Motor neuron (in vitro differentiated cells): ENCODE results near the gene OSBPL2. TPM values are rescaled to one million over a fixed set of nuclear protein-coding genes. Genes with fewer than 3 reads are reported as not detected.

ENCODE experiments used
- ATAC-seq, 8 experiments: fragments of 200-7000 bp; cut with Tn5 transposase; replicated peaks in 6 of 8; 2 replicates each; pipeline ENCODE4 v1.8.0; 2021; ENCODE audit warnings: mild to moderate bottlenecking in 8 of 8, moderate library complexity in 8 of 8
- H3K27ac ChIP-seq, 2 donors: fragments of 250-450 bp; sonication (Bioruptor Pico); 2 replicates each; pipeline ENCODE4 v1.9.0; 2021; ENCODE audit warnings: antibody characterized with exemption in 2 of 2, mild to moderate bottlenecking in 2 of 2, moderate library complexity in 1 of 2
- H3K4me1 ChIP-seq, 2 donors: fragments of 250-450 bp; sonication (Bioruptor Pico); replicated peaks in 1 of 2; 2 replicates each; pipeline ENCODE4 v1.6.1; 2021; ENCODE audit warnings: antibody characterized with exemption in 2 of 2, mild to moderate bottlenecking in 2 of 2, moderate library complexity in 1 of 2
- H3K4me3 ChIP-seq, 5 donors: fragments of 250-450 bp; sonication (Bioruptor Pico); 2 replicates each; pipeline ENCODE4 v1.9.0; 2021; ENCODE audit warnings: antibody characterized with exemption in 5 of 5, mild to moderate bottlenecking in 5 of 5, moderate library complexity in 4 of 5
- WGBS, 10 experiments: fragments of 450-650 bp; shearing (Covaris generic); methylation state at CpG; one replicate each; pipeline ENCODE4 v1.0.0; 2022; 5-methylcytosine and 5-hydroxymethylcytosine counted together
- in situ Hi-C, 9 experiments: fragments of 400-800 bp; cut with MboI; loops; one replicate each; pipeline ENCODE4 v1.15.0; 2021; ENCODE audit warnings: low sequenced_read_pairs in 9 of 9, low pct_unique_long_range_greater_than_20kb in 2 of 9; ENCODE audit not compliant: unreplicated experiment in 9 of 9
- total RNA-seq, 8 experiments: library from RNA; unstranded; fragments of 300-600 nt; gene quantifications; 2 replicates each; pipeline versions ENCODE4 v1.2.3 to v1.2.4, GENCODE V29; 2022

The OSBPL2 gene
- total RNA-seq, 8 experiments from 2014 or later, result 22.4 to 33.4 (median 26.6) TPM

DNA sequence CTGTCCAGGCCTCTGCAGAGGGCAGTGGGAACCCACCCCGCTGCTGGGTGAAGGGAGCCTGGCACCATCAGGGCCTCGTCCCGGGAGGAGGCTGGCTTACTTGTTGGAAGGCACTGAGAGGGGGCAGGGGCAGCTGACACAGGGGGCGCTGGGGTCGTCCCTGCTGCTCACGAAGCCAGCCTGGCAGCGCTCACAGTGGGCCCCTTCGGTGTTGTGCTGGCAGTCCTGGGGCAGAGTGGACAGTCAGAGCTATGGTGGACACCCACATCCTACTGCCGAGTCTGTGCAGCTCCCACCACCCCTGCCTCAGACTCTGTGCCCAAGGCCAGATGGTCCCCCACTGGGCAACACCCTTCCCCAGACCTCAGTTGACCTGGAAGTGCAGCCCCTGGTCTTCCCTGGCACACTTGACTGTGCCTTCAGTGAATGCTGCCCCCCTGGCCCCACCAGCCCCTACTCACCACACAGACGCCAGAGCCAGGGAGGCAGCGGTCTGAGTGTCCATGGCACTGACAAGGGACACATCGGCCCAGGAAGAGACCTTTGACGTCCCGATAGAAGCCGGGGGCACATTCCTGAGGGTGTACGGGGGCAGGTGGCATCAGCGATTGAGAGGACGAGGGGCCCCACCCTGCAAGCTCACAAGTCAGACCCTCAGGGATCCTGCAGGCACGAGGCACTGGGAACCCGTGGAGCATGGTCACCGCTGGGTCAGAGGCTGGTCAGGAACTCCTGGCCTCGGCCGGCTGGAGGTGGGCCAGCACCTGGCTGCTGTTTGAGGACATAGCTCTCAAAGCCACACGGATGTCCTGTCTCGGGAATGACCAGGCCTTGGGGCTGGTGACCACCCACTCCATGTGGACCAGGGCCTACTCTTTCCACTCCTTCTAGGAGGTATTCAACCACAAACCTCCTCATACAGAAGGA, 85.9 kb downstream of the OSBPL2 start:
- ATAC-seq, result no peak
- in situ Hi-C loops, result no loop called here
- no peaks in the 10 kb centered on the region for H3K4me1 ChIP-seq
- no peak overlapping the region for H3K27ac ChIP-seq
- H3K4me3 ChIP-seq, result no peak overlapping the region
- 95 to 100% methylated on average over 1 to 4 of the region's 25 CpGs; no CpG with 5 or more reads in 8 of the 10 experiments for WGBS, 10 experiments

DNA sequence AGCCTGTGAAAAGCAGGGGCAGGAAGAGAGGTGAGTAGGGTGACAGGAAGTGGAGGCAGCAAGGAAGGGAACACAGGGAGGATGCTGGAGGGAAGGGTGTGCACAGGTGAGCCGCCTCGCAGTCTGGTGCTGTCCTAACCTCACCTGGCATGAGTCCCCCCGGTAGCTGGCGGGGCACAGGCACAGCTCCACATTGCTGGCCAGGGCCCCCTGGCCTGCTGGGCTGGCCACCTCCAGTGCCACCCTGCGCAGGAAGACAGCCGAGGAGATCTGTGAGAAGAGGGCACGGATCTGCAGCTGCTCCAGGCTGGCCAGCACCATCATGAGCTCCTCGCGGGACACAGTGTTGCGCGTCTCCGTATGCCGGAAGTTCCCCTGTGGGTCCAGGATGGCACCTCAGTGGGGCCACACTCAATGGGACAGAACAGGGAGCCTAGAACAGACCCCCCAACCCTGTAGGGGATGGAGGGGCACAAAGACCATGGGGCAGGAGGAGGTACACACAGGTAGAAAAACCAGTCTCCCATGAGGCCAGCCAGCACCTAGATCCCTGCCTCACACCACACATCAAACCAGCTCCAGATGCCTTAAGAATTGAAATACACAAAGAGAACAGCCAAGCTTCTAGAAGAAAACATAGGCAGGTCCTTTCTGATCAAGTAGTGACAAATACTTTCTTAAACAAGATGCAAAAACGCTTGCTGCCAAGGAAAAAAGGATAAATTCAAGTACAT, 87.0 kb downstream of the OSBPL2 start:
- in situ Hi-C loops, result no loop called here
- Histone ChIP-seq H3K4me3 (no peak overlapping the region), H3K27ac (no peak overlapping the region), H3K4me1 (no peaks in the 10 kb centered on the region)
- WGBS, 10 experiments, result 71 to 100% (median 86%) methylated on average over 1 of the region's 14 CpGs; no CpG with 5 or more reads in 4 of the 10 experiments
- no peak for ATAC-seq

DNA sequence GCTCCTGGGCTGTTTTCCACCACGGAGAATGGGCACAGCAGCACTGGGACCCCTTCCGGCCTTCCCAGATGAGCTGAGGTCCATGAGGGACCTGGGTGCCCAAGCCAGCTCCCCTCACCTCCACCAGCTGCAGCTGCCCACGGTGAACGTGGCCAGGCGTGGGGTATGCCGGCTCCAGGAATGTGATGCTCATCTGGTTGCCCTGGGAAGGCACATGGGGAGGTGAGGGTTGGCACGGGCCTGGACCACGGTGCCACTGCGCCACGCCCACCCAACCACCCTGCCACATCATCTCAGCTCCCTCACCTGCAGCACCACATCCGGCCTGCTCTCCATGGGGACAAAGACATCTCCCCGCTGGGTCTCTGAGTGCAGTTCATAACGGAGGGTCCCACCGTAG, 88.2 kb downstream of the OSBPL2 start:
- H3K27ac ChIP-seq, result no peak overlapping the region
- WGBS, 10 experiments, result 70 to 89% (median 83%) methylated on average over 2 to 5 of the region's 14 CpGs; no CpG with 5 or more reads in 6 of the 10 experiments
- no peak for ATAC-seq
- in situ Hi-C loops, result no loop called here
- no peaks in the 10 kb centered on the region for H3K4me1 ChIP-seq
- no peak overlapping the region for H3K4me3 ChIP-seq

DNA sequence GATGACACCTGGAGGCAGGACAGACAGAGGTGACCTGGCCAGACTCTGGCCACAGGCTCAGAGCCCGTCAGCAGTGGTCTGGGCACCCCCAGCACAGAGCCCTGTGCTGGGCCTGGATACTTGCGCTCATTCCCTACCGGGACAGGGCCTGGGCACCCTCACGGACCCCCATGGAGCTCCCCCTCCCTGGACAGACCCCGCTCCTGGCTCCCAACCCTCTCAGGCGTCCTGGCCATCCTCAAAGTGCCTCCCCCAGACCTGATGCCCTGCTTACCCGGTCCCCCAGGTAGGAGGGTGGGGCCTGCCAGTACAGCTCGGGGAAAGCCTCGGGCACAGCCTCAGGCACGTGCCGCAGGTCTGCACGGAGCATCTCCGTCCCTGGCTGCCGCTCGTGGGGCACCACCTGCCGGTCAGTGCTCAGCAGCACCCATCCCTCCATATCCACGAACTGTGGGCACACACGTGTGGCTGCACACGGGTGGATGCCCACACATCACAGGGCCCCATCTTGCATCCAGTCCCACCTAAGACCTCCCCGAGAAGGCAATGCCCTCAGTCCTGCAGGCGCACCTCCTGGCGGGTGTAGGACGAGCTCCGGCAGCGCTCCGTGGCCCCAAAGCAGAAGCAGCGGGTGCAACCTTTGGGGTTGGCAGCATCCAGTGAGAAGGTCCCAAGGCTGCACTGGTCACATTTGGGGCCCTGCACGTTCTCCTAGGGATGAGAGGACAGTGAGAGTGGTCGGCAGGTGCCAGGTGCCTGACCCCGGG, 88.8 kb downstream of the OSBPL2 start:
- no peak overlapping the region for H3K27ac ChIP-seq

DNA sequence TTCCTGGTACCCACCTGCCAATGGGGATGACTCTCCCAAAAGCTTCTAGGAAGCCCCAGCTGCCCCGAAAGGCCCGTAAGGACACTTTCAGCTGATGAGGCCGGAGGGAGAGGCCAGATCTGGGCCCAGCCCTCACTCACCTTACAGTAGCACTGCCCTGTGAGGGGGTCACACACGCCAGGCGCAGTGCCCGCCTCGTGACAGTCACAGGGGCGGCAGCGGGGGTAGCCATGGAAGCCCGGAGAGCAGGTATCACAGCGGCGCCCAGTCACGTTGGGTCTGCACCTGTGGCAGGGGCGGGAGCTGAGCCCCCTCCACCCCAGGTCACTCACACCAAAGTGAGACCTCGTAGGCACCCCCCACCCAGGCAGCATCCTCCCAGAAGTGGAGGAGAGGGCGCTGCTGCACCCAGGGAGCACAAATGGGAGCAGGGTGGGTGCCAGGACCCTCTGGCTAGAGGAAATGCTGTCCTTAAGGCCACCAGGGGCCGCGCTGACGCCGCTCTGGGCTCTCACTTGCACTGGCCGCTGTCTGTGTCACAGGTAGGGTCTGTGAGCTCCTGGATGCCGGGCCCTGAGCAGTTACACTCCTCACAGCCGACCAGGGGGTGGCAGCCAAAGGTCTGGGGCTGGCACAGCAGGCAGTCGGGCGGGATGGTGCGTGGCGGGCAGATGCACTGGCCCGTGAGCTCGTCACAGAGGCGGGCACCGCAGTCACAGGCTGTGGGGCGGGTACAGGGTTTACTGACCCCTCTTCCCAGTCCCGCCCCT, 89.6 kb downstream of the OSBPL2 start:
- 90 to 91% methylated on average over 2 to 8 of the region's 33 CpGs; no CpG with 5 or more reads in 8 of the 10 experiments for WGBS, 10 experiments

More for the DNA sequence above, 88.8 kb downstream of the OSBPL2 start:
- ATAC-seq, result no peak
- no peak overlapping the region for H3K4me3 ChIP-seq
- no peaks in the 10 kb centered on the region for H3K4me1 ChIP-seq
- 0 to 100% (median 100%) methylated on average over 1 to 3 of the region's 30 CpGs; no CpG with 5 or more reads in 5 of the 10 experiments for WGBS, 10 experiments
- in situ Hi-C loops, result no loop called here

DNA sequence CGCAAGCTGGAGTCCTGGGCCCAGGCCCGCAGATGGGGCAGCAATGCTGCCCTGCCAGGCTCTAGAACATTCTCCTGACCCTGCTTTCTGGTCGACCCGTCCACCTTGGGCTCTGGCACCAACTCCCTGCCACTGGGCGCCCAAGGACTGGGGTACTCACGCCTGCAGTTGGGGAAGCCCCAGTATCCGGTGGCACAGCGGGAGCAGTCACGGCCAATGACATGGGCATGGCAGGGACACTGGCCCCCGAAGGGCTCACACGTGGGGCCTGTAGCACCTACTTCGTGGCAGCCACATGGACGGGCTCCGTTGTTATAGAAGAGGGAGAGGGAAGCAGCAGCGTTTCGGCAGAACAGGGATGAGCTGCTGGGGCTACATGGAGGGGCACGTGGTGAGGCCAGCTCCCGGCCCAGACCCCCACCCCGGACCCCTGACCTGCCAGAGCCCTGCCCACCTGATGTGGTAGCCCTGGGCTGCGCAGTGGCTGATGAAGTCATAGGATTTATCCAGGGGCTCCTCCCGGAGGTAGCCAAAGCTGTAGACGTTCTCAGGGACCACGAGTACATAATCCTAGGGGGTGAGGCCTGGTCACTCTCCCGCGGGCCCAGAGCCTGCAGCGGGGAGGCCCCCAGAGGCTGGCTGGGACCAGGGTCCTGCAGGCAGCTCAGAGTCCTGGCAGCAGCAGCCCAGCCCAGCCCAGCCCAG, 90.5 kb downstream of the OSBPL2 start:
- Histone ChIP-seq H3K4me3 (no peak overlapping the region), H3K4me1 (no peaks in the 10 kb centered on the region), H3K27ac (no peak overlapping the region)
- in situ Hi-C loops, result no loop called here
- no peak for ATAC-seq
- 40 to 98% (median 85%) methylated on average over 1 to 12 of the region's 26 CpGs; no CpG with 5 or more reads in 6 of the 10 experiments for WGBS, 10 experiments

More for the DNA sequence above, 89.6 kb downstream of the OSBPL2 start:
- Histone ChIP-seq H3K27ac (no peak overlapping the region), H3K4me3 (no peak overlapping the region), H3K4me1 (no peaks in the 10 kb centered on the region)
- ATAC-seq, result no peak
- in situ Hi-C loops, result no loop called here

DNA sequence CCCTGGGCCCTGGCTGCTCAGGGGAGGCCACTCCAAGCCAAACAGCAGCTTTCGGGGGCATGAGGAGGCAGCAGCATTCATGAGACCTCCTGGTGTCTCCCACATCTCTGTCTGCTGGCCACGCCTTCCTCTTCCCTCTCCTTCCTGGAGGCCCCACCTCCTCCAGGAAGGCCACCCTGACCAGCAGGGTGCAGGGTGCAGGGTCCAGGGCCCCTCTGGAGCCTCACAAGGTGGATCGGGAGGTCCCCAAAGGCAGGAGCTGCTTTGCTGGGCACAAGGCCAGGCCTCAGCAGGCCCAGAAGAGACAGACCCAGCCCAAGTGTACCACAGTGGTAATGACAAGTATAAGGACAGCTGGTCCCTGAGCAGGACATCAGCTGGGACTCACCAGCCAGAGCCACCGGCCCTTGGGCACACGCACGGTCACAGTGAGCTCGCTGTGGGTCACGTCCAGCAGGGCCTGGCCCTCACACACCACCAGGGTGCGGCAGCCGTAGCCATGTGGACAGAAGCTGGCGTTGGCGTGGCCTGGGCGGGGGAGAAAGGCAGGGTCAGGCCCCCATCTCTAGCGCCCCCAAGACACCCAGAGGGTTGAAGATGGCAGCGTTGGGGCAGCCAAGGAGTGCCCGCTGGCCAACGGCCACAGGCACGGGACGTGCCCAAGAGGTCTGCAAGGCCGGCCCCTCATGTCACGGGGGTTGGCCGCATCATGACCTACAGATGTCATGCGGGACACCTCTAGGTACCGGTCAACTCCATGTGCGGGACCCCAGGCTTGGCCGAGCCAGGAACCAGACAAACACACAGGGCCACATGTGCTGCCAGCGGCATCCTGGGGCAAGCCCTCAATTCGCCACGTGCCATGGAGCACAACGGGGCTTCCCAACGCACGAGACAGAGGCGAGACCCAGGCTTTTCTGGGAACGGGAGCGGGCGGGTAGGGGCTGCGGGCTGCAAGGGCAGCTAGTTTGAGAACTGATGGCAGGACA, 91.4 kb downstream of the OSBPL2 start:
- 80 to 100% (median 98%) methylated on average over 1 to 10 of the region's 37 CpGs; no CpG with 5 or more reads in 4 of the 10 experiments for WGBS, 10 experiments
- H3K4me1 ChIP-seq, result no peaks in the 10 kb centered on the region
- no peak overlapping the region for H3K4me3 ChIP-seq
- ATAC-seq, result no peak
- in situ Hi-C loops, result no loop called here
- no peak overlapping the region for H3K27ac ChIP-seq

DNA sequence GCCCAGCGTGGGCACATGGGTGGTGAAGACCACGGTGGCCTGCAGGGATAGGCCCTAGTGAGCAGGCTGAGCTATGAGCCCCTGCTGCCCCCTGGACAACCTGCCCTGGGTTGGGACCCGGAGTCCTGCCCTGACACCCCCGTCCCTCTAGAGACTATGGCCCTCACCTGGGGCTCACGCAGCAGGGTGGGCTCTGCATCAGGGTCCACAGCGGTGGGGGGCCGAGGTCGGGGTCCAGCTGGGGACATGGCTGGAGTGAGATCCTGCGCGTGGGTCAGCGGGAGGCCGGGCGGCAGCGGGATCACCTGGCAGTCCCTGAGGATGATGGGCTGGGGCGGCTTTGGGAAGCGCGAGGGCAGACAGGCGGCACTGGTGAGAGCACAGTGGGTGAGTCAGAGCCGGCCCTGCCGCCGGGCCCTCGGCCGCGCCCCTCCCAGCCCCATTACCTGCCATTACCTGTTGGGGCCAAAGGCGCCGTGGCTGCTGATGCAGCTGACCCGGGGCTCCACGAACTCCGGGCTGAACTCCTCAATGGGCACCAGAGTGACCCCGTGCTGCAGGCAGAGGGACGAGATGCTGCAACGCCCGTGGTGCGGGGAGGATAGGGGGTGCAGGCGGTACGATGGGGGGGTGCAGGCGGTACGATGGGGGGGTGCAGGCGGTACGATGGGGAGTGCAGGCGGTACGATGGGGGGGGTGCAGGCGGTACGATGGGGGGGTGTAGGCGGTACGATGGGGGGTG, 92.4 kb downstream of the OSBPL2 start:
- Histone ChIP-seq H3K4me3 (no peak overlapping the region), H3K27ac (no peak overlapping the region), H3K4me1 (no peaks in the 10 kb centered on the region)
- in situ Hi-C loops, result no loop called here
- no peak for ATAC-seq
- no CpG with 5 or more reads among the region's 46 CpGs for WGBS, 10 experiments

DNA sequence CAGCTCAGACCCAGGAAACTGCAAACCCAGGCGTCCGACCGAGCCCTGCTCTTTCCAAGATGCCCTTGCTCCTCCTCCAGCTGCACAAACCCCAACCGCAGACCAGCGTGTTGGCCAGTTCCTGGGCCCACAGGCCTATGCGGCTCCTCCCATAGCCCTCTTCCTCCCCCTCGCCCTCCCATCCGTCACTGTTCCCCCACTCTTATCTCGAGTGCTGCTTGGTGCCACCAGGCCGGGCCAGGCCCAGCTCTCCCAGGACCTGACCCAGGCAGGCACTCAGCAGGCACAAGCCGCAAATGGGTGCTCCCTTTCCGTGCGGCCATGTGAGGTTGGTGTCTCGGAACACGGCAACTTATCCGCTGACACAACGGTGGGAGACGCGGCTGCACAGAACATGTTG, 93.0 kb downstream of the OSBPL2 start:
- Histone ChIP-seq H3K27ac (no peak overlapping the region), H3K4me3 (no peak overlapping the region), H3K4me1 (no peaks in the 10 kb centered on the region)
- in situ Hi-C loops, result no loop called here
- WGBS, 10 experiments, result 91 to 100% (median 93%) methylated on average over 3 to 4 of the region's 19 CpGs; no CpG with 5 or more reads in 7 of the 10 experiments
- no peak for ATAC-seq

DNA sequence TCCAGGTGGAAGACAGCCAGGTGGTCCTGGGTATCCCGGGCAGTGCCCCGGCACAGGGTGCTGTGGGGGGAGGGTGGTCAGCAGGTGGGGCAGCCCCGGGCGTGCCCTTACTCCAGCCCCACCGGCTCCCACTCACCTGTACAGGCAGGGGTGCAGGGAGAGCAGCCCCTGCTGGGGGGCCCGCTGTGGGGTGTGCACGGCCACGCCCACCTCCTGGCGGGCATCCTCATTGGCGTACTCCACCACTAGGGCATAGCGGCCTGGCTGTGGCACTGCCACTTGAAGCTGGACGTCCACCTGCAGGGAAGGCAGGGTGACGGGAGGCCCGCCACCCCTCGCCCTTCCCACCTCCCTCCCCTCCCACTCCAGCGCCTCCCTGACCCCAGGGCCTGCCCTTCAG, 94.1 kb downstream of the OSBPL2 start:
- in situ Hi-C loops, result no loop called here

More for the DNA sequence above, 94.1 kb downstream of the OSBPL2 start:
- Histone ChIP-seq H3K27ac (no peak overlapping the region), H3K4me3 (no peak overlapping the region), H3K4me1 (no peaks in the 10 kb centered on the region)
- ATAC-seq, result no peak
- WGBS, 10 experiments, result 72% methylated on average over 3 of the region's 16 CpGs; no CpG with 5 or more reads in 9 of the 10 experiments
